Nephron progenitor cell (in vitro differentiated cells): ENCODE results near the gene C2orf69.

Experiments
- DNase-seq: peaks from one replicate; pipeline ENCODE4 v3.0.0; 2021
- H3K27ac Mint-ChIP-seq: 2 replicates; pipeline ENCODE4 v1.8.0; 2021; ENCODE audit warnings: mild to moderate bottlenecking, moderate library complexity, mixed read lengths
- H3K27me3 Mint-ChIP-seq: 2 replicates; pipeline ENCODE4 v1.8.0; 2021; ENCODE audit warnings: mild to moderate bottlenecking, low read depth, mixed read lengths; ENCODE audit not compliant: poor library complexity
- H3K36me3 Mint-ChIP-seq: 2 replicates; pipeline ENCODE4 v1.8.0; 2021; ENCODE audit warnings: low read depth, mixed read lengths
- H3K4me1 Mint-ChIP-seq: 2 replicates; pipeline ENCODE4 v1.8.0; 2021; ENCODE audit warnings: mixed read lengths
- H3K4me3 Mint-ChIP-seq: 2 replicates; pipeline ENCODE4 v1.8.0; 2021; ENCODE audit warnings: mild to moderate bottlenecking, moderate library complexity, mixed read lengths
- H3K9me3 Mint-ChIP-seq: 2 replicates; pipeline ENCODE4 v1.8.0; 2021; ENCODE audit warnings: mild to moderate bottlenecking, moderate library complexity, mixed read lengths
- TF ChIP-seq, protein P1 (sequence below): fragments of 200-600 bp; sonication (generic); IDR thresholded peaks from 2 replicates; pipeline ENCODE4 v1.5.0; 2021; ENCODE audit warnings: antibody characterized with exemption

Gene C2orf69

DNA sequence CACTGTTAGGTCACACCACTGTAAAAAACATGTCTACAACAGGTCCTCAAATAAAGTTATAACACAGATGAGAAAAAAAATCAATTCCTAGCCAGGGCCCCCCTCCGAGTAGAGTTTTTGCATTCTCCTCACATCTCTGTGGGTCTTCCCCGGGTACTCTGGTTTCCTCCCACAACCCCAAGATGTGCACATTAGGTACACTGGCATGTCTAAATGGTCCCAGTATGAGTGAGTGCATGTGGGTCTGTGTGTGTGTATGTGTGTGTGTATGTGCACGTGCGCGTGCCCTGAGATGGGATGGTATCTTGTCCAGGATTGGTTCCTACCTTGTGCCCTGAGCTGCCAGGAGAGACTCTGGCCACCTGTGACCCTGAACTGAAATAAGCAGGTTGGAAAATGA lies 39.3 kb downstream of the C2orf69 start:
- H3K27me3 Mint-ChIP-seq, result no peaks in the 10 kb centered on the region
- DNase-seq, result no peak
- H3K4me3 Mint-ChIP-seq, result no peak overlapping the region
- H3K4me1 Mint-ChIP-seq, result peaks cover 23% of the 10 kb centered on the region
- H3K27ac Mint-ChIP-seq, result no peak overlapping the region
- H3K9me3 Mint-ChIP-seq, result no peaks in the 10 kb centered on the region
- peaks cover 14% of the 10 kb centered on the region for H3K36me3 Mint-ChIP-seq
- TF ChIP-seq, protein P1, sequence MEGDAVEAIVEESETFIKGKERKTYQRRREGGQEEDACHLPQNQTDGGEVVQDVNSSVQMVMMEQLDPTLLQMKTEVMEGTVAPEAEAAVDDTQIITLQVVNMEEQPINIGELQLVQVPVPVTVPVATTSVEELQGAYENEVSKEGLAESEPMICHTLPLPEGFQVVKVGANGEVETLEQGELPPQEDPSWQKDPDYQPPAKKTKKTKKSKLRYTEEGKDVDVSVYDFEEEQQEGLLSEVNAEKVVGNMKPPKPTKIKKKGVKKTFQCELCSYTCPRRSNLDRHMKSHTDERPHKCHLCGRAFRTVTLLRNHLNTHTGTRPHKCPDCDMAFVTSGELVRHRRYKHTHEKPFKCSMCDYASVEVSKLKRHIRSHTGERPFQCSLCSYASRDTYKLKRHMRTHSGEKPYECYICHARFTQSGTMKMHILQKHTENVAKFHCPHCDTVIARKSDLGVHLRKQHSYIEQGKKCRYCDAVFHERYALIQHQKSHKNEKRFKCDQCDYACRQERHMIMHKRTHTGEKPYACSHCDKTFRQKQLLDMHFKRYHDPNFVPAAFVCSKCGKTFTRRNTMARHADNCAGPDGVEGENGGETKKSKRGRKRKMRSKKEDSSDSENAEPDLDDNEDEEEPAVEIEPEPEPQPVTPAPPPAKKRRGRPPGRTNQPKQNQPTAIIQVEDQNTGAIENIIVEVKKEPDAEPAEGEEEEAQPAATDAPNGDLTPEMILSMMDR, result no peak

GRCh38 chr2:199951023-199951422 lies 39.9 kb downstream of the C2orf69 start:
- peaks cover 14% of the 10 kb centered on the region for H3K36me3 Mint-ChIP-seq
- no peak overlapping the region for H3K27ac Mint-ChIP-seq
- H3K4me1 Mint-ChIP-seq, result peaks cover 25% of the 10 kb centered on the region
- no peaks in the 10 kb centered on the region for H3K27me3 Mint-ChIP-seq
- TF ChIP-seq, protein P1, result no peak
- no peak overlapping the region for H3K4me3 Mint-ChIP-seq
- DNase-seq, result no peak
- no peaks in the 10 kb centered on the region for H3K9me3 Mint-ChIP-seq

GRCh38 chr2:199955007-199955338 lies 43.9 kb downstream of the C2orf69 start:
- TF ChIP-seq, protein P1, result no peak
- DNase-seq, result no peak
- Mint-ChIP-seq H3K4me3 (peak overlapping the region; percentile 99), H3K27me3 (no peaks in the 10 kb centered on the region), H3K9me3 (no peaks in the 10 kb centered on the region), H3K36me3 (peaks cover 19% of the 10 kb centered on the region), H3K4me1 (peaks cover 52% of the 10 kb centered on the region), H3K27ac (peak overlapping the region; percentile 99)

DNA sequence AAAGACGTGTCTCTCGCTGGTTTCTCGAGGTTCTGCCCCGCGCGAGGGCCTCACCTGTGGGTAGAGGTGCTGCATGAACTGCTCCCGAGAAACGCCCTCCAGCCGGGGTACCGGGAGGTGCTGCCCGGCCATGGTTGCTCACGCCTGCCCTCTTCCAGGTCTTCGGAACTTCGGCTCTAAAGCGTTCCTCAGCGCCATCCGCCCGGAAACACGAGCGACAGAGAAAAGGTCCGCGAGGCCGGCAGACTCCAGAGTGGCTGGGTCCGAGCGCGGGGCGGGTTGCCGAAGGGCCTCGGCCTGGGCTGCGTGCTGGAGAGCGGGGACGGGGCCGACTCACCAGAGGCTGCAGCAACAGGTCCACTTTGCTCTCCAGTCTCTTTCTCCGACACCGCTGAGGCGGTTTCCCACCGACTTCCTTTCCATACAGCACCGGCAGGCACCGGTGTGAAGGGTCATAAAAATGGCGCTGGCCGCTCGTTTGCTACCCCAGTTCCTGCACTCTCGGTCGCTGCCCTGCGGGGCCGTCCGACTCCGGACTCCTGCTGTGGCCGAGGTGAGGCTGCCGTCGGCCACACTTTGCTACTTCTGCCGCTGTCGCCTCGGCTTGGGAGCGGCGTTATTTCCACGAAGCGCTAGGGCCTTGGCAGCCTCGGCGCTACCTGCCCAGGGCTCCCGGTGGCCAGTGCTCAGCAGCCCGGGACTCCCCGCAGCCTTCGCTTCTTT lies 44.4 kb downstream of the C2orf69 start, which contains the start of the genes MAIP1 and TYW5:
TSS of gene MAIP1 (plus strand) at position 244 of the 723 bp plus-strand sequence. CDS start at position 461, 217 bp downstream.
TSS of gene TYW5 (minus strand) at position 153 of the 723 bp plus-strand sequence. CDS start at position 132, 21 bp downstream.
- Mint-ChIP-seq H3K4me3 (peak within 1 kb of the TSS; percentile 99), H3K36me3 (peaks cover 22% of the 10 kb centered on the region), H3K4me1 (peaks cover 52% of the 10 kb centered on the region), H3K27ac (peak within 1 kb of the TSS; percentile 99), H3K9me3 (no peaks in the 10 kb centered on the region), H3K27me3 (no peaks in the 10 kb centered on the region)
- TF ChIP-seq, protein P1, result no peak
- DNase-seq, result peak; percentile 81

DNA sequence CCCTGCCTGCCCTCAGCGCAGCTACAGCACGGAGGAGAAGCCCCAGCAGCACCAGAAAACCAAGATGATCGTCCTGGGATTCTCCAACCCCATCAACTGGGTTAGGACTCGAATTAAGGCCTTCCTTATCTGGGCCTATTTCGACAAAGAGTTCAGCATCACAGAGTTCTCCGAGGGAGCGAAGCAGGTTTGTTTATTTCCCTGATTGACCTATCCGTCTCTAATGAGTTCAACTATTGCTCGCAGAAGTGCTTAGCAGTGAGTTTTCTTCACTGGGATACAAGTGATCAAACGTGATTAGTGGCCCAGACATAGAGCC lies 44.9 kb downstream of the C2orf69 start:
- H3K4me3 Mint-ChIP-seq, result peak overlapping the region; percentile 99
- H3K4me1 Mint-ChIP-seq, result peaks cover 52% of the 10 kb centered on the region
- H3K27ac Mint-ChIP-seq, result peak overlapping the region; percentile 99
- no peaks in the 10 kb centered on the region for H3K27me3 Mint-ChIP-seq
- no peaks in the 10 kb centered on the region for H3K9me3 Mint-ChIP-seq
- no peak for DNase-seq
- TF ChIP-seq, protein P1, result no peak
- H3K36me3 Mint-ChIP-seq, result peaks cover 27% of the 10 kb centered on the region

DNA sequence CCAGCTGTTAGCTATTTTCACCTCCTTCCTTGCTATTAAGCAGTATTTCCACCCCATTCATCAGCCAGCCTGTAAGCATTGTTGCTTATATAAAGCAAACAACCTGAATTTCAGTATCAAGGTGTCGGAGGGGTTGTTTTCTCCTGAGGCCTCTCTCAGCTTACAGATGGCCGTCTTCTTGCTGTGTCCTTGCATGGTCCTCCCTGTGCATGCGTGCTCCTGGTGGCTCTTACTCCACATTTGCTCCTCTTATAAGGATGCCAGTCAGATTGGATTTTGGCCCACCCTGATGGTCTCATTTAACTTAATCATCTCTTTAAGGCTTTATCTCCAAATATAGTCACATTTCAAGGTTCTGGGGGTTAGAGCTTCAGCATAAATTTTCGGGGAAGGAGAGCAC lies 46.9 kb downstream of the C2orf69 start:
- H3K4me1 Mint-ChIP-seq, result peaks cover 47% of the 10 kb centered on the region
- peak overlapping the region; percentile 99 for H3K4me3 Mint-ChIP-seq
- no peaks in the 10 kb centered on the region for H3K27me3 Mint-ChIP-seq
- DNase-seq, result no peak
- TF ChIP-seq, protein P1, result no peak
- no peaks in the 10 kb centered on the region for H3K9me3 Mint-ChIP-seq
- H3K36me3 Mint-ChIP-seq, result peaks cover 38% of the 10 kb centered on the region
- peak overlapping the region; percentile 8 for H3K27ac Mint-ChIP-seq
